Posterior cingulate gyrus (tissue), 11 donors: ENCODE data around the gene LYZL1.
"Not testable (repeated sequence)": the region's sequence is repeated elsewhere in the genome, so short reads cannot be mapped to it uniquely, and the experiment has no call there.

Source experiments
- DNase-seq, 10 donors: peaks; one replicate each; pipeline versions ENCODE4 v3.0.0 to v3.0.0-alpha.2; 2020 to 2021; ENCODE audit warnings: mixed read lengths in 3 of 10
- intact Hi-C: fragments of 100-400 bp; cut with DNase I; formaldehyde crosslinking; loops from one replicate; pipeline ENCODE4 v1.15.1; 2023

The LYZL1 gene

DNA sequence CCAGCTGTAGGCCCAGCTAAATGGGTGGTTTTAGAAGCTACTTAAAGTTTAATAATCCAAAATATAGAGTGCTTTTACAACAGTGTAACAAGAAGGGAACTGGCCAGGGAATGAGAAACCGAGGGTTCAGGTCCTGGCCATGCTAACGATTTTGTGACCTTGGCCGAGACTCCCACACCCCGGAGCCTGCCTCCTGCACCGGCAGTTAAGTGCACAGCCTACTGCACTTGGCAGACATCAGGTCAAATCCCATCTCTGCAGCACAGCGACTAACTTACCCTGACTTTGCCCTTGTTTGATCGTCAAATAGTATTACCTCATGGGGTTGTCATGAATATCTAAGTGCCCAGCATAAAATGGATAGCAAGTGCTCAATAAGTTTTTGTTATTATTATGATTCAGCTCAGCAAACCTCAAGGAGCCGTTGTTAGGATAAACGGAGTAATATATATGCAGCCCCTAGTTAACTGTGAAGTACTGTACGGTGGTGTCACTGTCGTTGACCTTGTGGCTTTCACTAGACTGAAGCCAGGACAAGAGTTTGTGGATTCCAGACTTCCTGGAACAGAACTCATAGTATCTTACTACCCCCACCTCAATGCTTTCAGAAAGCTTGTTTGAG is 35.5 kb downstream of the LYZL1 start:
- intact Hi-C loops = no loop called here
- DNase-seq = peak in 1 of 10 donors; percentile 57

DNA sequence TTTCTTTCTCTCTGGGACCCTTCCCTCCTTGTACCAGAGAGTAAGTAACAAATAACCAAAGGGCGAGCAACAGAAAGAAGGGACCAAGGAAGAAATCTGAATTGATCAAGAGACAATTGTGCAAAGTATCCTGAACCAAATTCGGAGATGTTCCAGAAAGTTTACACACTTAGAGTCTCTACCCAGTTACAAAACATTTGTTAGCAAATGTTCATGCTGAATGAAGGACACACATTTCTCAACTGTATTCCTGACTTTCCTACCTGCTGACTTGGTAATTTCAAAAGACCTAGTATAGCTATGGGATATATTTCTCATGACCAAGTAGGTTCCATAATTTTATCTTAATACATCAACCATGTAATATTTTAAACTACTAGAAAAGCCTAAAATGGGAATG is 37.4 kb downstream of the LYZL1 start:
- intact Hi-C loops = no loop called here
- DNase-seq = no peak

DNA sequence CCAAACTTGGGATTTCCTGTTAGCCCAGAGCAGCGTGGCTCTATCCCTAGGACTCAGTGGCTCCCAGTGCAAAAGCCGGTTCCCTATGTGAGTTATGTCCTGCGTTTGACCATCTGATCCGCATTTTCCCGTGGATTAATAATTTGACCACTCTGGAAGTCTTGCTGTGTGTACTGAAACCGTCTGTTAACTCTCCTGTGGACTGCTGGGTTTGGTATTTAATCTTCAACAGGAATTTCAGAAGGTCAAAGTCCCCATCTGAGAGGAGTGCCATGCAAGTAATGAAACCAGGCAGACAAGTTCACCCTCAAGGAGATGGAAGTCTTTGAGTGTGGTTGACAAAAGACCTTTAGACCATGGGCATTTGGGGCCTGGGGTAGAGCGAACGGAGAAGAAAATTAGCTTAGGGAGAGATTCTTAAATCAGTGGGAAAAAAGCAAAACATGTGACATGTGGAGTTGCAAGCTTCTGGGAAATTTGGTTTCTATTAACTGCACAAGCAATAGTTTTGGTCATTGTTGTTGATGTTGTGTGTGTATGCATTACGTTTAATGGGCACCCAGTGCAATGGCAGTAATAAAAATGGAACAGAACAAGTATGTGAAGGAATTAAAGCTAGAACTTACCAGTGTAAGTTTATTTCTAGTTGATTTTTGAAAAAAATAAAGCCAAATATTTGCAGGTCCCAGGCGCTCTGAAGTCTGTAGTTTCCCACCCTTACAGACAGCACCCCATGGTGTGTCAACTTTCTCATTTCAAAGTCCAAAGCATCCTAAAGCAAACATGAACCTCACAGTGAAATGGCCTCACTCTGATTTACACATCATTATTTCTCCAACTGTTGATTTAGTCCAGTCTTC is 38.2 kb downstream of the LYZL1 start:
- no peak for DNase-seq
- intact Hi-C loops = no loop called here

DNA sequence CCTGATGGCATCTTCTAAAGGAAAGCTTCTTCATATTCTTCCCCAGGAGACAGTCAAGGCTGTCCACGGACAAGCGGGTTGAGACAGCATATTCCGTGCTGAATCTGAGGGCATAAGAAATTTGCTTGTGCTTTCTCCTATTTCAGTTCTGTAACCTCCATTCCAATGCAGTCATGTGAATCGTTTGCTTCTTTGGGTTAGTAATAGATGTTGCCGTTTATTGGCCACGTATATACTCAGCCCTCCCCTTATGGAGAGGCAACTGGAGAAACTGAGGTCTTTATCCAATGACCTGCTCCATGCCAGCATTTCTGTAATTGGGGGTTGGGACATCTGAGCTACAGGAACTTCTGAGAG is 38.9 kb downstream of the LYZL1 start:
- intact Hi-C loops = no loop called here
- DNase-seq = no peak

DNA sequence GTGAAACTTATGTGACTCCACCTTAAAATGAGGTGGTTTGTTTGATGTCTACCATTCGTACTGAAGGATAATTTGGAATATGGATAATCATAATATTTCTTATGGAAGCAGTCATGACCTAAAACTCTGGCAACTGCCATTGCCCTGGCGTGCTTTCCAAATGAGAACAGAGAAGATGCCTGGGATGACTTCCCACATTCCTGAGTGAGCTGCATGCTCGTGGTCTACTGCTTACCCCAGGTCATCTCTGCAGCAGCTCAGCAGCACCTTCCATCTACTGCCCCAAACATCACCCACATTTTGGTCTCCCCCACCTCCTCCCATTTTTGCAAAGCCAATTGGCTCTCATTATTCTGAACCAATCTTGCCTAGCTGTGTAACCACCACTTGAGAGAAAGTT is 40.1 kb downstream of the LYZL1 start:
- intact Hi-C loops = no loop called here
- DNase-seq = no peak

DNA sequence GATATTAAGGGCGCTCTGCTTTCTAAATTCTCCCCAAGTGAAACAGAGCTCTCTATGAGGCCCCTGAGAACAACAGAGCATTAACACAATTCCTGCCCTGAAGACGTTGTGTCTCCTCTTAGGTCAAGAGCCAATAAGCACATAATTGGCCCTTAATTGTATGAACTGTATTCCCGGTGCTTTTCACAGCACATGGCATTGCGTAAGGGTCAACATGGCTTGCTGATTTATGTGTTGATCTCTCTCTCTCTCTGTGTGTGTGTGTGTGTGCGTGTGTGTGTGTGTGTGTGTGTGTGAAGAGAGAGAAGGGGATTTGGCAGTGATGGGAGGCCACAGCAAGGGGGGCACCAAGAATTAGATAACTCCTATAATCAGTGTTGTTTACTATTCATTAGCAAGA is 40.5 kb downstream of the LYZL1 start:
- no peak for DNase-seq
- intact Hi-C loops = no loop called here

DNA sequence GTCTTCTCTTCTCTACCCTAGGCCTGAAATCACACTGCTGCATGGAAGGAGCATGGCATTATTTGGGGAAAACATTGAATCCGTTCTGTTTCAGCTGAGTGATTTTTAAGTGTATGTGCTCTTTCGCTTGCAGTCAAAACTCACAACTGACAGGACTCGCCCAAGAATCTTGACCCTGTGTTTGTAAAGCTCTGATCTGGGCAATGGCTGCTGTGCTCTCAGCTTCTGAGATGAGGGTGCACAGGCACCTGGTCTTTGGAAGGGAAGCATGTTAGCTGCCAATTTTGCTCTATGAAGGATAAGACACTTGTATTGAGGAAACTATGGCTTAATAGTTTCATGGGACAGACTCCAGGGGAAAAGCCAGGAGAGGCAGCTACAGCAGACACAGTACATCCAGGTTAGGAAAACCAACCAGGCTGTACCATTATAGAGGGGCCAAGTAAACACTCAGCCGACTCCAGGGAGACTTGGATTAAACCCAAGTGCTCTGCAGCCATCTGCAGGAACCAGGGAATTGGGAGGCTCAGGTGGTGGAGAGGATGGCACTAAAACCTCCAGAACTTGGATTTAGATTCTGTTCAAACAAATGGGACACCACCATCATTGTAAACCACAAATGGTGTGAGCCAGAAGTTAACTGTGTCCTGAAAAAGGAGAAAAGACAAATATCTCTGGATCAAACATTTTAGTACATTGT is 43.3 kb downstream of the LYZL1 start:
- intact Hi-C loops = no loop called here
- DNase-seq = no peak

DNA sequence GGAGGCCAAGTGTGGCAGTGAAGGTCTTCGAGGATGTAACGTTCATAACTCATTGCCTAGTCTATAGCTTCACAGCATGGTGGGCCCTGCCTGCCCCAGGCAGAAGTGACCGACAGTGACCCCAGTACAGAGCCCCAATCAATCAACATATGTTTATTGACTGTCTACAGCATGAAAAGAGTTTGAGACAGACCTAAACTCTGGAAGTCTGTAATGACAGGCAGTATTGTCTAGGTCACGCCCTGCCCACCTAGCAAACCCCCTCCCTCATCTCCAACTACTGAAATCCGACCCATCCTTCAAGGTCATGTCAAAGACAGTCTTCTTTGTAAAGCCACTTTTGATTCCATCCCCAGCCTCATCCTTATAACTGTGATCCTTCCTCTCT is 43.9 kb downstream of the LYZL1 start:
- DNase-seq = no peak
- intact Hi-C loops = no loop called here

DNA sequence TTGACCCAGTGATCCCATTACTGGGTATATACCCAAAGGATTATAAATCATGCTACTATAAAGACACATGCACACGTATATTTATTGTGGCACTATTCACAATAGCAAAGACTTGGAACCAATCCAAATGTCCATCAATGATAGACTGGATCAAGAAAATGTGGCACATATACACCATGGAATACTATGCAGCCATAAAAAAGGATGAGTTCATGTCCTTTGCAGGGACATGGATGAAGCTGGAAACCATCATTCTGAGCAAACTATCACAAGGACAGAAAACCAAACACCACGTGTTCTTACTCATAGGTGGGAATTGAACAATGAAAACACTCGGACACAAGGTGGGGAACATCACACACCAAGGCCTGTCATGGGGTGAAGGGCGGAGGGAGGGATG is 48.7 kb downstream of the LYZL1 start:
- DNase-seq, intact Hi-C loops: not testable (repeated sequence)

DNA sequence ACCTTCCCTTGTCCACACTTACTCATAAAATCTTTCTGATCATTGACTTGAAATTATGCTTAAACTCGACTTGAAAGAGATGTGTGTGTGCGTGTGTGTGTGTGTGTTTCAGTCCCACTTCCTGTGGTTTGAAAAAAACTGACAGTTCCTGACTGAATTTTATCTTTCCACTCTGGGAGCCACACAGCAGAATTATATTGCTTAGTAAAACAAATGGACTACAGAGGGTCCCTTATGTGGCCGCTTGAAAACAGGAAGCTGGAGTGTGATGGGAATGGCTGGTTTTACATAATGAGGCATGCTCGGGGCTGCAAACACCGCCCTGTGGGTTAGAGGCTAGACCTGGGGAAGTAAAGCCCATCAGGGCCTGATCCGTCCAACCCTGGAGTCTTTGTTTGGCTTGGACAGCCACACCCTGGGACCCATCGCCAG is 54.8 kb downstream of the LYZL1 start:
- no peak for DNase-seq
- intact Hi-C loops = no loop called here

DNA sequence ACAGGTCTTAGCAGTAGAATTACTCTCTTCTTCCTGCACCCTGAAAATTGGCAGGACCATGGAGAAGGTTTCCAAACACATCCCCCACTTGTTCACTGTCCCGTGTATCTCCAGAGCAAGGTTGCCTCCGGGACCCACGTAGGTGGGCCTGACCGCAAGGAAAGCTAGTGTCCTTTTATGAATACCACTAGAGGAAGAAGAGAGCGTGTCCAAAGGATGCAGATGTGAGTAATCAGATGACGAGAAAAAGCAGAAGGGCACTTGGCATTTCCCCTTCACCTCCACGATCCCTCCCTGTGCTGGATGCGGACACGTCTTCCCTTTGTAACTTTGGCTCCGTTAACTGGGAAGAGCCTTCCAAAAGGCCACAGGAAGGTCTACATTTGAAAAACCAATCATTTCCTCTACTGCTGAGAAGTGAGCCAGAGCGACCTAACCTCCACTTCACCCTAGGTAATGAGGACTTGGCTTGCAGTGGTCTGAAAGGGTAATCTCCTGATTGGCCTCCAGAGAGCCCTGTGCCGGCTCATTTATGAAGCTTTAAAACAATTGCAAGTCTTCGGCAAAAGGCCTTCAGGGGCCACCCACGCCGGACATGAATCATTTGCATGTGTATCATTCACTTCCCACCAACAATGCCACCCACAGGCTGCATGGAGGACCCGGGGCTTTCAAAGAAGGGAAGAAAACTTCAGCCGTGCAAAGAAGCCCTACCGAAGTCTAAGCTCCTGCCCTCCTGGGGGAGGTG is 55.4 kb downstream of the LYZL1 start:
- DNase-seq = peak in 1 of 10 donors; percentile 54
- intact Hi-C loops = no loop called here

DNA sequence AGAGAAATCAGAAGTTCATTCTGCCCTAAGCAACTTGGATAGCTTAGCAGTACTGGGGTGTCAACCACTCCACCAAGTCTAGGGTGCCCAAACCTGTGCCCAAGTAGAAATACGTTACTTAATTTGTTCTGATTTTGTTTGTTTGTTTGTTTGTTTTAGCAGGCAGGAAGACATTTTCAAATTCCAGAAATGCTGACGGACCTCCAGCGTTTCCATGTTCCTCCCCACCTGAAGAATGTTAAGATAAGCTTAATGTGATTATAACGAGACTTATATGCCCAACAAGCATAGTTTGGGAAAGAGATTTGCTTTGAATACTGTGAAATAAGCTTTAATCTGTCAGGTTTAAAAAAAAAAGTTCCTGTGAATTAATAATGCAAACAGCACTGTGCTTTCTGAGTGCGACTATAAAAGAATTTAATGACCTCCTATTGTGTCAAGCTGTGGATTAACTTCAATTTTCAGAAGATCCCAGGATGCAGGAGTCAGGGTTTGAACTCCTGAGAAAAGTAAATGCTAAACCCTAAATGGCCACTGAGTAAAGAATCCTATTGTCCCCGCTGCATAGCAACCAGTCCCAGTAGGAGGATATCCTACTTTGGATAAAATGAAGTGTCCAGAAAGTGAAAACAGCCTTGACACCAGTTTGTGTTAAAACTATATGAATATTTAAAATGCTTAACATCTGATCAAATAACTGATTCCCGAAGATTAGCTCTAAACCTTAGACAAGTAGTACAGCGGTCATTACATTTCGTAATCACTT is 56.5 kb downstream of the LYZL1 start:
- intact Hi-C loops = no loop called here

DNA sequence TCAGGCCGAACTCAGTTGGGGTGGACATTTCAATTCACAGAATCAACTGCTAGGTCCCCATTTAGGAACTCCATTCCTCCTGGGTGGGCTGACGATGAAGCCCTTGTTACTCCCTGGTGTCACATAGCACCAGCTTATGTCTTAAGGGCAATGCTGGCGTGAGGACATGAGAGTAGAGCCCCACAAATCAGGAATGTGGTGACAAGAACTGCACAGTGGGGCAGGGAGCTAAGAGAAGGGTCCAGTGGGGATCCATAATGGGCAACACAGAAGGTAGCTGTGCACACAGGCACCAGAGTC is 57.0 kb downstream of the LYZL1 start:
- DNase-seq = no peak
- intact Hi-C loops = no loop called here

More for the DNA sequence above, 56.5 kb downstream of the LYZL1 start:
- DNase-seq = no peak

DNA sequence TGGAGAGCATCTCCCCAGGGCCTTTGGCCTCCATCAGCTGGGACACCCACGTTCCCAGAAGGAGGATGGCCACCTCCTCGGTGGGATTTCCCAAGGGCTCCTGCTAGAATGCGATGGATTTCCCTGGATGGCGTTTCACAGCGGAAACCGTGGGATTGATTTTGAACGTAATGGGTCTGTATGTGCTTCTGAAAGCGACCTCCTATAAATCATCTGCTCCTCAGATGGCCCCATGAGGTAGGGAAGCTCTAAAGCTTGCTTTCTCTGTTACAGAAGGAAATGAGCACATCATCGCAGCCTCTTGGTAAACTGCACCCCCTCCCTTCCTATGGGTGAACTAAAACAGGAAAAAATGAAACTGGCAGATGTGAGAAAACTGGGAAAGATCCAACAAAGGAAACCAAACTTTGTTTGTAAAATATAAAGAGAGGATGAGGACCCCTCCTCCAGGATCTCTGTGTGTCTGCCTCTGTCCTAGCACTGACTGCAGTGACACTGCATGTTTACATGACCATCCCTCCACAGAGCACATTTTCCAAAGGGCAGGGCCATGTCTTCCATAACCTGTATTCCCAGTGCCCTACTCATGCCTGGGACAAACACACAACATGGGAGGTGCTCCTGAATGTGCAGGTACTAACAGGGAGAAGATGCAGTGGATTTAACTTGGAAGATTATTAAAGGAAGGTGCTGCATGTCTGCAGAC is 57.6 kb downstream of the LYZL1 start:
- intact Hi-C loops = no loop called here
- no peak for DNase-seq

DNA sequence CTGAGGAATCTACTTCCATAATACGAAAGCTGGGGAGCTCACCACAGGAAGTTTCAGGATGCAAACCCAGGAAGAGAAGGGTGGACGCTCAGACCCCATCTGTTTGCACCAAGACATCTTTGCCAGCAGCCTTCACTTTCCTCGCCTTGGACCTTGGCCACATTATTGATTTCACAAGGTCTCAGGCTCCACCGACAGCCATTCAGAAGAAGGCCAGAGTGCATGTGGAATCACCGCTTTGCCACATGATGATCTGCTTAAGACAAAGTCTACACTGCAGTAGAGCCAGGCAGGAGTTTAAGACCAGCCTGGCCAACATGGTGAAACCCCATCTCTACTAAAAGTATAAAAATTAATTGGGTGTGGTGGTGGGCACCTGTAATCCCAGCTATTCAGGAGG is 60.0 kb downstream of the LYZL1 start:
- intact Hi-C loops = no loop called here
- DNase-seq = no peak

DNA sequence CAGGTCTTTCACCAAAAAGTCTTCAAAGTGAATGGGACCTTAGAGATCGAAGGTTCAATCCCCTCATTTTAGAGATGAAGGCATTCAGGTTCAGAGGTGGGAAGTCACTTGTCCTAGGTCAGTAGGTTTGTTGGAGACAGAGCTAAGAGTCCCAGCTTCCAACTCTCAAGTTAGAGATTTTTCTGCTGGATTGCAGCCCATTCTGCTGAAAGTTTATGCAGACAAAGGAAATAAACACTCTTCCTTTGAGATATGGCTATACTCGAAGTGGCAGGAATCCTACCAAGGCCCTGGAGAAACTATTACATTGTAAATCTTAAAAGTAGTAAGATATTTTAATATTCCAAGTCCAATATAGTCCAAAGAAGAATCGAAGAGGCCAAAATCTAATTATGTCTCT is 64.4 kb downstream of the LYZL1 start:
- no peak for DNase-seq
- intact Hi-C loops = no loop called here

DNA sequence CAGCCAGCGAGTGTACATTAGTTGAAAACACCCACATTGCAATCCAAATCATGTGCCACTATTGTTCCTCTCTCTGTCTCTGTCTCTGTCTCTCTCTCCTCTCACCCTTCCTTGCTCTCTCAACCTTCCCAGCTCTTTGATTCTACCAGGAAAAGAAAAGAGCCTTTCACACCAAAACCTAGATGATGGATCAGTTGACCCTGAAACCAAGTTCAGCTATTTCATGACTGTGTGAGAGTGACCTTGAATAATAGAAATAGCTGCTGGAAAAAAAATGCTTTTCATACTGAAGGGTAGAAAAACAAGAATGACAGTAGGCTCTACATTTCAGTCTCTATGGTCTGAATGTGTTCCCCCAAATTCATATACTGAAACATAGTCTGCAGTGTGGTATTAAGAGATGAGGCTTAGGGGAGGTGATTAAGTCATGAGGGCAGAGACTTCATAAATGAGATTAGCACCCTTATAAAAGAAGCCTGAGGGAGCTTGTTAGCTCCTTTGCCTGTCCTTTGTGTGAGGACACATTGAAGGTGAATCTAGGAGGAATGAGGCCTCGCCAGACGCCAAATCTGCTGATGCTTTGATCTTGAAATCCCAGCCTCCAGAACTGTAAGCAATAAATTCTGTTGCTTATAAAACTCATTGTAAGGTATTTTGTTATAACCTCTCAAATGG is 65.2 kb downstream of the LYZL1 start:
- no peak for DNase-seq
- intact Hi-C loops = no loop called here

DNA sequence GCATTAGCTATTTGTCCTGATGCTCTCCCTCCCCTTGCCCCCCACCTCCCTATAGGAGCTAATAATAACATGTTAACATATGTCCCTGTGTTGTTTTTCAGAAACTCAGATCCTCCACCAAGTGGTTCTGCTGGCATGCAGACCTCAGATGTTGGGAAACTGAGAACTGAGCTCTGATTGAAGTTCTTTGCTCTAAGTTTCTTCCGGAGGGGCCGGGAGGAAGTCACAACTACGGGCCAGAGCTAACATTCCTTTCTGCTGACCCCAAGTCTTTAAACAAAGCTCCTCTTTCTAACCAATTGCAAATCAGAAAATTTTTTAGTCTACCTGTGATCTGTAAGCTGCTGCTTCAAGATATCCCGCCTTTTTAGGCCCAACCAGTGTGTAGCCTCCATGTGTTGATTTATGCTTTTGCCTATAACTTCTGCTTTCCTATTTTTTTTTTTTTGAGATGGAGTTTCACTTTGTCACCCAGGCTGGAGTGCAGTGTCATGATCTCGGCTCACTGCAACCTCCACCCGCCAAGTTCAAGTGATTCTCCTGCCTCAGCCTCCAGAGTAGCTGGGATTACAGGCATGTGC is 66.6 kb downstream of the LYZL1 start:
- intact Hi-C loops = no loop called here
- DNase-seq = no peak

DNA sequence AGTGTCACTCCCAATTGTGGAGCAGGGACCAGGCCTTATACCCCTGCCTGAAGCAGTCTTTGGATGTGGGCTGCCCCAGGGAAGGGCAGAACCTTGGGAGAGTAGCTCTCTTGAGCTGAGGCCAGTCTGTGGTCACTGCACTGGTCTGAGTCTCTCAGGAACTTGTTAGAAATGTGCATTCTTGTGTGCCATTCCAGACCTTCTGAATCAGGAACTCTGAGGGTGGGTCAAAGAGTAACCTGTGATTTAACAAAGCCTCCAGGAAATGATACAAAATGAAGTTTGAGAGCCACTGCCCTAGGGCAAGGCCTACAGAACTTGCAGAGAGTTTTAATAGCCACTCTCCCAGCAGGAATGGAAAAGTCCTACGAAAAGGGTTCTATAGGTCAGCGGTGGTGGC is 68.1 kb downstream of the LYZL1 start:
- DNase-seq = no peak
- intact Hi-C loops = no loop called here
